CD8-positive, alpha-beta memory T cell (primary cell): ENCODE measurements around the gene RHCE. TPM values are rescaled to one million over a fixed set of nuclear protein-coding genes. Genes with fewer than 3 reads are reported as not detected.
"Not testable (repeated sequence)": the region's sequence is repeated elsewhere in the genome, so short reads cannot be mapped to it uniquely, and the experiment has no call there.

Experiments used
- CTCF ChIA-PET: fragments of 350-600 bp; sonication (Branson Sonifier 250); formaldehyde crosslinking; loops from one replicate; lab custom pipeline; 2021; ENCODE audit warnings: antibody characterized with exemption; lab: Charles Lee
- POLR2A ChIA-PET: fragments of 350-600 bp; sonication (Branson Sonifier 250); formaldehyde crosslinking; loops from one replicate; lab custom pipeline; 2021; ENCODE audit warnings: antibody characterized with exemption; lab: Charles Lee
- DNase-seq, 5 donors: peaks; one replicate each; pipeline versions ENCODE4 v3.0.0 to v3.0.0-alpha.2; 2020 to 2022; ENCODE audit warnings: mixed read lengths in 1 of 5
- H3K27ac ChIP-seq: one replicate; pipeline ENCODE4 v1.7.0; 2013; ENCODE audit warnings: low read depth, mild to moderate bottlenecking, low read length, moderate library complexity
- H3K27me3 ChIP-seq: 2 replicates; pipeline ENCODE4 v1.7.0; 2013; ENCODE audit warnings: low read length, mild to moderate bottlenecking; ENCODE audit not compliant: insufficient read depth, poor library complexity, severe bottlenecking
- H3K36me3 ChIP-seq: 2 replicates; pipeline ENCODE4 v1.7.0; 2013; ENCODE audit warnings: mild to moderate bottlenecking, low read length, moderate library complexity; ENCODE audit not compliant: insufficient read depth
- H3K4me1 ChIP-seq: 2 replicates; pipeline ENCODE4 v1.7.0; 2013; ENCODE audit warnings: mild to moderate bottlenecking, low read length, moderate library complexity; ENCODE audit not compliant: insufficient read depth
- H3K4me3 ChIP-seq: 2 replicates; pipeline ENCODE4 v1.7.0; 2013; ENCODE audit warnings: mild to moderate bottlenecking, low read length
- H3K9me3 ChIP-seq: 2 replicates; pipeline ENCODE4 v1.7.0; 2013; ENCODE audit warnings: mild to moderate bottlenecking, low read length
- H3K27ac Mint-ChIP-seq, 8 donors: one replicate each; pipeline ENCODE4 v1.8.0; 2020 to 2021; ENCODE audit warnings: mixed read lengths in 8 of 8, mild to moderate bottlenecking in 6 of 8, inconsistent platforms in 3 of 8, moderate library complexity in 3 of 8
- H3K27me3 Mint-ChIP-seq, 2 donors: one replicate each; pipeline ENCODE4 v1.8.0; 2020 to 2021; ENCODE audit warnings: mixed read lengths in 2 of 2, mild to moderate bottlenecking in 1 of 2, moderate library complexity in 1 of 2
- H3K36me3 Mint-ChIP-seq, 3 donors: one replicate each; pipeline ENCODE4 v1.8.0; 2020 to 2021; ENCODE audit warnings: mixed read lengths in 3 of 3, inconsistent platforms in 1 of 3, mild to moderate bottlenecking in 1 of 3
- H3K4me1 Mint-ChIP-seq, 3 donors: one replicate each; pipeline ENCODE4 v1.8.0; 2020 to 2021; ENCODE audit warnings: mixed read lengths in 3 of 3, inconsistent platforms in 1 of 3, mild to moderate bottlenecking in 1 of 3
- H3K4me3 Mint-ChIP-seq, 7 donors: one replicate each; pipeline ENCODE4 v1.8.0; 2020 to 2021; ENCODE audit warnings: mixed read lengths in 7 of 7, mild to moderate bottlenecking in 6 of 7, moderate library complexity in 4 of 7, inconsistent platforms in 2 of 7
- H3K9me3 Mint-ChIP-seq, 5 donors: one replicate each; pipeline ENCODE4 v1.8.0; 2020 to 2022; ENCODE audit warnings: mixed read lengths in 5 of 5, mild to moderate bottlenecking in 3 of 5, moderate library complexity in 2 of 5, inconsistent platforms in 1 of 5
- polyA plus RNA-seq: library from polyadenylated mRNA; unstranded; fragments of 300-500 nt; fragmentation: Illumina TruSeq; gene quantifications from one replicate; pipeline ENCODE4 v1.2.3, GENCODE V29; 2021
- total RNA-seq, 2 experiments: library from RNA; stranded (reverse); gene quantifications; one replicate each; pipeline ENCODE4 v1.2.3, GENCODE V29; 2021

The RHCE gene
- total and polyA plus RNA-seq, 3 experiments from 2014 or later, result 0.18 to 0.33 (median 0.26) TPM

- Mint-ChIP-seq H3K36me3 (peaks cover 8 to 66% (median 19%) of the 10 kb centered on the region in 3 donors), H3K4me1 (peaks cover 50 to 71% (median 66%) of the 10 kb centered on the region in 3 donors), H3K27me3 (no peaks in the 10 kb centered on the region), H3K27ac (peak overlapping the region in 7 of 8 donors; percentile 2 to 71 (median 10)), H3K4me3 (peak overlapping the region in 2 of 7 donors; percentile 1 to 49), H3K9me3 (no peaks in the 10 kb centered on the region)
- Histone ChIP-seq H3K27ac (no peak overlapping the region), H3K36me3 (peaks cover 29% of the 10 kb centered on the region), H3K9me3 (no peaks in the 10 kb centered on the region), H3K4me3 (no peak overlapping the region), H3K27me3 (no peaks in the 10 kb centered on the region), H3K4me1 (peaks cover 21% of the 10 kb centered on the region)
- CTCF ChIA-PET, result no interaction called here
- POLR2A ChIA-PET, result no interaction called here
- DNase-seq, result no peak
Measured at GRCh38 chr1:25343872-25344271, 76.8 kb downstream of the RHCE start.

- Mint-ChIP-seq H3K9me3 (no peaks in the 10 kb centered on the region), H3K36me3 (peaks cover 7 to 62% (median 15%) of the 10 kb centered on the region in 3 donors), H3K4me1 (peaks cover 46 to 65% (median 60%) of the 10 kb centered on the region in 3 donors), H3K27ac (peak overlapping the region in 1 of 8 donors; percentile 4), H3K4me3 (peak overlapping the region in 1 of 7 donors; percentile 48), H3K27me3 (no peaks in the 10 kb centered on the region)
- H3K27ac ChIP-seq, result no peak overlapping the region
- ChIA-PET CTCF (interaction anchor here (1.2 kb wide), 1 partner anchor 10 kb away, joined by 3 read pairs; no protein-coding TSS in a partner anchor), POLR2A (interaction anchor here (0.5 kb wide), 1 partner anchor 16 kb away, joined by 3 read pairs; no protein-coding TSS in a partner anchor)
- DNase-seq, result no peak
- peaks cover 23% of the 10 kb centered on the region for H3K36me3 ChIP-seq
- H3K9me3 ChIP-seq, result no peaks in the 10 kb centered on the region
- no peak overlapping the region for H3K4me3 ChIP-seq
- peaks cover 21% of the 10 kb centered on the region for H3K4me1 ChIP-seq
- H3K27me3 ChIP-seq, result no peaks in the 10 kb centered on the region
Measured at GRCh38 chr1:25342846-25343245, 77.8 kb downstream of the RHCE start.

- POLR2A ChIA-PET, result no interaction called here
- H3K4me3 ChIP-seq, result no peak overlapping the region
- no peak for DNase-seq
- H3K36me3 Mint-ChIP-seq, result peaks cover 0 to 55% (median 10%) of the 10 kb centered on the region in 3 donors
- H3K36me3 ChIP-seq, result peaks cover 19% of the 10 kb centered on the region
- H3K27ac ChIP-seq, result no peak overlapping the region
- H3K4me1 ChIP-seq, result peaks cover 21% of the 10 kb centered on the region
- no peaks in the 10 kb centered on the region for H3K27me3 ChIP-seq
- H3K27ac Mint-ChIP-seq, result peak overlapping the region in 4 of 8 donors; percentile 3 to 29 (median 8)
- H3K27me3 Mint-ChIP-seq, result no peaks in the 10 kb centered on the region
- no peaks in the 10 kb centered on the region for H3K9me3 Mint-ChIP-seq
- H3K4me3 Mint-ChIP-seq, result peak overlapping the region in 3 of 7 donors; percentile 12 to 49 (median 42)
- CTCF ChIA-PET, result no interaction called here
- peaks cover 44 to 57% (median 55%) of the 10 kb centered on the region in 3 donors for H3K4me1 Mint-ChIP-seq
- no peaks in the 10 kb centered on the region for H3K9me3 ChIP-seq
Measured at GRCh38 chr1:25341746-25342145, 78.9 kb downstream of the RHCE start.

GRCh38 chr1:25338986-25339385, 81.6 kb downstream of the RHCE start:
- Histone ChIP-seq H3K27me3 (no peaks in the 10 kb centered on the region), H3K4me3 (peak overlapping the region; percentile 94), H3K4me1 (peaks cover 21% of the 10 kb centered on the region), H3K27ac (peak overlapping the region; percentile 95), H3K36me3 (peaks cover 5% of the 10 kb centered on the region), H3K9me3 (no peaks in the 10 kb centered on the region)
- Mint-ChIP-seq H3K4me1 (peaks cover 48 to 59% (median 52%) of the 10 kb centered on the region in 3 donors), H3K27me3 (no peaks in the 10 kb centered on the region), H3K9me3 (no peaks in the 10 kb centered on the region), H3K27ac (peak overlapping the region; percentile 61 to 97 (median 94)), H3K4me3 (peak overlapping the region; percentile 87 to 98 (median 93)), H3K36me3 (peaks cover 0 to 43% (median 5%) of the 10 kb centered on the region in 3 donors)
- POLR2A ChIA-PET, result no interaction called here
- DNase-seq, result no peak
- CTCF ChIA-PET, result interaction anchor here (0.8 to 1.2 kb wide), 3 partner anchors 94 to 165 kb away, joined by 3 read pairs; no protein-coding TSS in a partner anchor

- H3K4me1 ChIP-seq, result peaks cover 21% of the 10 kb centered on the region
- peak within 1 kb of the TSS; percentile 94 to 98 (median 97) for H3K4me3 Mint-ChIP-seq
- no peaks in the 10 kb centered on the region for H3K27me3 Mint-ChIP-seq
- peak within 1 kb of the TSS; percentile 95 for H3K27ac ChIP-seq
- H3K27ac Mint-ChIP-seq, result peak within 1 kb of the TSS; percentile 93 to 98 (median 97)
- ChIA-PET POLR2A (interaction anchor here (0.6 to 1.1 kb wide), 2 partner anchors 93 to 106 kb away, joined by 3 read pairs; partner anchors contain the start of gene SYF2), CTCF (interaction anchor here (0.8 kb wide), 1 partner anchor 98 kb away, joined by 3 read pairs; no protein-coding TSS in a partner anchor)
- H3K36me3 ChIP-seq, result no peaks in the 10 kb centered on the region
- peaks cover 0 to 41% (median 5%) of the 10 kb centered on the region in 3 donors for H3K36me3 Mint-ChIP-seq
- no peaks in the 10 kb centered on the region for H3K9me3 ChIP-seq
- DNase-seq, result peak; percentile 86 to 95 (median 89)
- peaks cover 49 to 59% (median 52%) of the 10 kb centered on the region in 3 donors for H3K4me1 Mint-ChIP-seq
- peak within 1 kb of the TSS; percentile 94 for H3K4me3 ChIP-seq
- no peaks in the 10 kb centered on the region for H3K9me3 Mint-ChIP-seq
- H3K27me3 ChIP-seq, result no peaks in the 10 kb centered on the region
Measured at GRCh38 chr1:25338188-25338981, 82.2 kb downstream of the RHCE start, which contains the start of gene TMEM50A. TSS of gene TMEM50A (plus strand) at chr1:25338334. CDS start at chr1:25340487, 2,153 bp downstream.

- Mint-ChIP-seq H3K4me1 (peaks cover 45 to 59% (median 51%) of the 10 kb centered on the region in 3 donors), H3K36me3 (peaks cover 0 to 42% (median 3%) of the 10 kb centered on the region in 3 donors), H3K27ac (peak overlapping the region; percentile 85 to 98 (median 96)), H3K4me3 (peak overlapping the region; percentile 87 to 98 (median 96))
- CTCF ChIA-PET, H3K9me3 ChIP-seq, H3K36me3 ChIP-seq, H3K27me3 ChIP-seq, H3K27me3 Mint-ChIP-seq, H3K9me3 Mint-ChIP-seq: not testable (repeated sequence)
- Histone ChIP-seq H3K27ac (peak overlapping the region; percentile 95), H3K4me1 (peaks cover 21% of the 10 kb centered on the region), H3K4me3 (peak overlapping the region; percentile 94)
- POLR2A ChIA-PET, result interaction anchor here (1.1 kb wide), 1 partner anchor 93 kb away, joined by 3 read pairs; no protein-coding TSS in a partner anchor
- peak in 2 of 5 donors; percentile 25 to 51 for DNase-seq
Measured at GRCh38 chr1:25337483-25338187, 83.0 kb downstream of the RHCE start.

GRCh38 chr1:25336922-25337354, 83.7 kb downstream of the RHCE start:
- peaks cover 21% of the 10 kb centered on the region for H3K4me1 ChIP-seq
- CTCF ChIA-PET, H3K27me3 Mint-ChIP-seq, H3K36me3 ChIP-seq, POLR2A ChIA-PET, H3K9me3 ChIP-seq, H3K9me3 Mint-ChIP-seq, H3K27me3 ChIP-seq: not testable (repeated sequence)
- Mint-ChIP-seq H3K4me1 (peaks cover 41 to 57% (median 49%) of the 10 kb centered on the region in 3 donors), H3K27ac (peak overlapping the region; percentile 80 to 98 (median 96)), H3K4me3 (peak overlapping the region; percentile 94 to 98 (median 97)), H3K36me3 (peaks cover 0 to 38% (median 4%) of the 10 kb centered on the region in 3 donors)
- H3K27ac ChIP-seq, result peak overlapping the region; percentile 95
- DNase-seq, result peak; percentile 16 to 64 (median 45)
- peak overlapping the region; percentile 91 for H3K4me3 ChIP-seq
